HG03520 (cell line): ENCODE measurements around the gene TMEM100.
"Not testable (repeated sequence)": the region's sequence is repeated elsewhere in the genome, so short reads cannot be mapped to it uniquely, and the experiment has no call there.

ENCODE experiments used
- ATAC-seq: cut with Tn5 transposase; IDR thresholded peaks from one replicate; pipeline ENCODE4 v1.9.1; 2021; ENCODE audit warnings: mild to moderate bottlenecking, moderate library complexity; ENCODE audit not compliant: unreplicated experiment

Gene TMEM100

GRCh38 chr17:55690105-55690508 is 32.6 kb downstream of the TMEM100 start:
- no peak for ATAC-seq

GRCh38 chr17:55689672-55690071 is 33.0 kb downstream of the TMEM100 start:
- ATAC-seq = no peak

GRCh38 chr17:55688057-55688456 is 34.6 kb downstream of the TMEM100 start:
- no peak for ATAC-seq

- ATAC-seq = no peak
Measured at GRCh38 chr17:55687037-55687436, 35.6 kb downstream of the TMEM100 start.

GRCh38 chr17:55683550-55684315 is 38.9 kb downstream of the TMEM100 start:
- no peak for ATAC-seq

- no peak for ATAC-seq
Measured at GRCh38 chr17:55681342-55681700, 41.3 kb downstream of the TMEM100 start.

- no peak for ATAC-seq
Measured at GRCh38 chr17:55680686-55681341, 41.9 kb downstream of the TMEM100 start.

GRCh38 chr17:55677446-55677845 is 45.2 kb downstream of the TMEM100 start:
- no peak for ATAC-seq

GRCh38 chr17:55676274-55676673 is 46.4 kb downstream of the TMEM100 start:
- no peak for ATAC-seq

GRCh38 chr17:55673743-55674506 is 48.7 kb downstream of the TMEM100 start:
- ATAC-seq = no peak

GRCh38 chr17:55672585-55673501 is 49.8 kb downstream of the TMEM100 start:
- ATAC-seq = no peak

GRCh38 chr17:55672010-55672409 is 50.7 kb downstream of the TMEM100 start:
- ATAC-seq = not testable (repeated sequence)
